GM18951 (cell line): ENCODE data around the gene BICRAL.
A peak's percentile ranks its signal among the peaks of the same experiment; 100 is the strongest.
"Not testable (repeated sequence)": the region's sequence is repeated elsewhere in the genome, so short reads cannot be mapped to it uniquely, and the experiment has no call there.

Source experiments
- POLR2A ChIP-seq: IDR thresholded peaks from 4 replicates; pipeline ENCODE4 v1.6.1; 2011; ENCODE audit warnings: mild to moderate bottlenecking; ENCODE audit not compliant: insufficient read length, insufficient read depth; ENCODE audit errors: extremely low read depth
- in situ Hi-C: fragments of 300-500 bp; cut with MboI; formaldehyde crosslinking; loops from one replicate; pipeline ENCODE4 v1.12.0; 2022; ENCODE audit warnings: low sequenced_read_pairs, mixed read lengths, inconsistent platforms; ENCODE audit not compliant: unreplicated experiment

The BICRAL gene

GRCh38 chr6:42860481-42860880 lies 78.6 kb downstream of the BICRAL start:
- TF ChIP-seq POLR2A, result no peak
- in situ Hi-C loops, result no loop called here

- no peak for TF ChIP-seq POLR2A
- in situ Hi-C loops, result no loop called here
Observed at GRCh38 chr6:42864602-42865001, 82.8 kb downstream of the BICRAL start.

DNA sequence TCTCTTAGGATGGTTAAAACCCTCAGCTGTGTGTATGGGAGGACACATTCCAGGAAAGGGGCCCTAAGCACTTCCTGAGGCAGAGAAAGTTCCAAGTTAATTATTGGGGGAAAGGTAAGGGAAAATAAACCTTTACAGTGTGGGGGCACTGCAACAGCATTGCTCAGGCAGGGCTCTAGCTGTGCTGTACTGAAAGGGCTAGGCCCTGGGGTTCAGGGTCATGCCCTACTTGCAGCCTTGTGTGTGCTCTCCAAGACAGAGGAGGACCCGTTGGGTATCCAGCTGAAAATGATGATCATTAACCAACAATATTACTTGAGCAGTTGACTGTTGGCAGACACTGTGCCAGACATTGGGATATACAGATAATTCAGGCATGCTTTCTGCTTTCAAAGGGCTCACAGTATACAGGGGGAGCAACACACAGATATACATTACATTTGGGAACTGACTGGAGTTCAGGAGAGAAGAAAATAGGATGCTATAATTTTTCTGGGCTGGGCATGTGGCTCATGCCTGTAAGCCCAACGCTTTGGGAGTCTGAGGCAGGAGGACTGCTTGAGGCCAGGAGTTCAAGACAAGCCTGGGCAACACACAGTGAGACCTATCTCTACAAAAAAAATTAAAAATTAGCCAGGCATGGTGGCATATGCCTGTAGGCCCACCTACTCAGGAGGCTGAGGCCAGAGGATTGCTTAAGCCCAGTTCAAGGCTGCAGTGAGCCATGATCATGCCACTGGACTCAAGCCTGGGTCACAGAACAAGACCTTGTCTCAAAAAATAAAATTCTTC lies 88.5 kb downstream of the BICRAL start:
- in situ Hi-C loops, result loop anchor here (10.0 kb wide), 1 partner anchor 206 kb away; no protein-coding TSS in a partner anchor
- no peak for TF ChIP-seq POLR2A

DNA sequence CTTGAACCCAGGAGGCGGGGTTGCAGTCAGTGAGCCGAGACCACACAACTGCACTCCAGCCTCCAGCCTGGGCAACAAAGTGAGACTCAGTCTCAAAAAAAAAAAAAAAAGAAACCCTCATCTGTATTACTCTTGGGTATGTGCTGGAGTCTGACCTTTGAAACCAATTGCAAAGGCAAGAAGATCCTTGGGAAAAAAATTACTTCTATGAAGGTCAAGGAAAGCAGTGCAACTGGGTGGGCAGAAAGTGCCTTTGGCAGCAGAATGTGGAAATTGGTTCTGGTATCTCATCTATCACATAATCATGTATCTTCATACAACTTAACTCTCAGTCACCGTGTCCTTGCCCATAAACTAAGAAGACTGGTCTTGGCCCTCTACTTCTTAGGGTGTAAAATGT lies 89.9 kb downstream of the BICRAL start:
- in situ Hi-C loops, result loop anchor here (10.0 kb wide), 1 partner anchor 207 kb away; no protein-coding TSS in a partner anchor
- no peak for TF ChIP-seq POLR2A

DNA sequence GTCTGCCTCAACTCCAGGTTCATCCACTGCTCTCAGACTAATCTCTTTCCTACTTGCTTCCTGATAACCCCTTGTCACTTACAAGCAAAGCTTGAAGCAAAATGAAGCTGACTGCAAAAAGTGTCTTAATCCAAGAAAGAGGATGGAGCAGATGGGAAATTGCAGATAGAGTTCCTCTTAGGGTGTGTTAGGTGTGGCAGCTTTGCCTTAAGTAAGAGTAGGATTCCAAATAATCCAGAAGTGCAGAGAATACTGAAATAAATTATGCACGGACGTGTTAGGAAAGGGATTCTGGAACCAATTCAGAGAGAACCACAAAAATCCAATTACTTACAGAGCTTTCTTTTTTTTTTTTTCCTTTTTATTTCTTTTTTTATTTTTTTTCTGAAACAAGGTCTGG lies 91.5 kb downstream of the BICRAL start:
- TF ChIP-seq POLR2A, result no peak
- in situ Hi-C loops, result loop anchor here (10.0 kb wide), 1 partner anchor 209 kb away; no protein-coding TSS in a partner anchor

DNA sequence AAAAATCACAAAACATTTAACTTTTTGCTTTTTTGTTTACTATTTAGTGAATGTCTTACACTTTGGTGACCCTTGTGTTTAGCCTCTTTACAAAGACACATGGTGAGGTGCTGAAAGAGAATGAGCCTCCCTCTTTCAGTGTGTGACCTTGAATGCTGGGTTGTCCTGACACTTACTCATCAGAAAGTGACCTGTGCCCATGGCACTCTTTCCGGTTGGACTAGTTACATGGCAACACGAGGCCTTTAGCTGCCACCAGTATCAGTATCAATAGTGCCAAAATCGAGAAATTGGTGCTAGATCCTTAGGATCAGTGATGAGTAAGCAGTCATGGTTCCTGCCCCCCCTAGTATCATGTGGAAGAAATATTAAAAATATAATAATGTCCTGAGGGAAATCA lies 95.8 kb downstream of the BICRAL start:
- in situ Hi-C loops, result loop anchor here (10.0 kb wide), 1 partner anchor 213 kb away; no protein-coding TSS in a partner anchor
- no peak for TF ChIP-seq POLR2A

DNA sequence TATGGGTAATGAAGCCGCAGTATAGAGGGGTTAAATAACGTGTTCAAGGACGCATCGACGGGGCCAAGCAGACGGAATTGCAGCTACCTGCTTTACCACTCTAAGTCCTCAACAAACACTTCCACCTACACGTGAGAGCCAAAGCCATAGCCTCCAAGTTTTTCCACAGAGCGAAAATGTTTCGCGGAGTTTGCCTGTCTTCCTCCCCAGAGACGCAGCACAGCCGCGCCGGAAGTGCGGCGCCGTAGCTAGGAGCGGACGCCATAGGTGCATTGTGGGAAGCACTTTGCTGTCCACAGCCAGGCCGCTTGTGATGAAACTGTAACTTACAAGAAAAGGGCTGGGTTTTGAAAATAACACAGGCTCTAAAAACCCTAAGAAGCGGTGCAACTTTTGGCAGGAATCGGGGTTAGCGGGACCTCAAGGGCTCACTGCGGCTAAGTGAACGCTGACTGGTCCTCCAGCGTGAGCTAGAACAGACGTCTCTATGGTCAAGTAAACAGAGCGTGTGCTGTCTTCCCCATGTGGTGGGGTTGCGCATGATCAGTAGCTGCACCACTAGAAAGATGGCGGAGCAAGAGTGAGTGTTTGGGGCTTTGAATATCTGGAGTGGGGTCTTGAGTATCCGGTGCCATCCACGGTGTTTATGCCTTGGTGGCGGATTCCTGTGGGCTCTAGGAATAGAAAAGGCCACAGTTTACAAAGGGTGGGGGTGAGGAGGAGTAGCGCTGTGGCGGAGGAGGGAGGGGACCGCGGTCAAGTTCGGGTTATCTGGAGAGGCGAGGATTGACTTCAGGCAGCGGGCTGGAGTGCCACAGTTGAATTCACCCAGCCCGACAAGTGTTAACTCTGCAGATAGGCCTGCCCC lies 97.8 kb downstream of the BICRAL start, which contains the start of gene RPL7L1:
Gene RPL7L1 (plus strand): TSS at position 245 of the 868 bp plus-strand sequence. CDS start 295 bp downstream, at position 540.
- TF ChIP-seq POLR2A, result peak; percentile 77

DNA sequence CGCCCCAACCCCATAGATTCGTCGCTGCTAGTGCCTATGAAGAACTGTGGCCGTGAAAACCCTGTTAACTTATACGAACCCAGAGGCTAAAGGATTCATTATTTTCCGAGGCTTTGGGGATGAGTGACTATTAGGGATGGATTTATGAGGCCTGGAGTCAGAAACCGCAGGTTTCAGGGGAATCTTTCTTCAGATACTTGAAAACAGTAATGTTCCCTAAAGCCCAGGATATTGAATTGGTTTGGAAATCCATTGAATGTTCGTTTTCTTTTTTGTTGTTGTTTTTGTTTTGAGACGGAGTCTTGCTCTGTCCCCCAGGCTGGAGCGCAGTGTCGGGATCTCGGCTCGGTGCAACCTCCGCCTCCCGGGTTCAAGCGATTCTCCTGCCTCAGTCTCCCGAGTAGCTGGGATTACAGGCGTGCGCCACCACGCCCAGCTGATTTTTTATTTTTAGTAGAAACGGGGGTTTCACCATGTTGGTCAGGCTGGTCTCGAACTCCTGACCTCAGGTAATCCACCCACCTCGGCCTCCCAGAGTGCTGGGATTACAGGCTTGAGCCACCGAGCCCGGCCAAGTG lies 98.5 kb downstream of the BICRAL start:
- in situ Hi-C loops, result not testable (repeated sequence)

More for the DNA sequence above, 97.8 kb downstream of the BICRAL start, which contains the start of gene RPL7L1:
- in situ Hi-C loops, result loop anchor here (10.0 kb wide), 1 partner anchor 215 kb away; no protein-coding TSS in a partner anchor

GRCh38 chr6:42880871-42881270 lies 99.0 kb downstream of the BICRAL start:
- in situ Hi-C loops, result not testable (repeated sequence)

- in situ Hi-C loops, result no loop called here
- TF ChIP-seq POLR2A, result no peak
Observed at GRCh38 chr6:42885702-42886101, 103.8 kb downstream of the BICRAL start.

GRCh38 chr6:42888201-42888600 lies 106.3 kb downstream of the BICRAL start:
- in situ Hi-C loops, result not testable (repeated sequence)

DNA sequence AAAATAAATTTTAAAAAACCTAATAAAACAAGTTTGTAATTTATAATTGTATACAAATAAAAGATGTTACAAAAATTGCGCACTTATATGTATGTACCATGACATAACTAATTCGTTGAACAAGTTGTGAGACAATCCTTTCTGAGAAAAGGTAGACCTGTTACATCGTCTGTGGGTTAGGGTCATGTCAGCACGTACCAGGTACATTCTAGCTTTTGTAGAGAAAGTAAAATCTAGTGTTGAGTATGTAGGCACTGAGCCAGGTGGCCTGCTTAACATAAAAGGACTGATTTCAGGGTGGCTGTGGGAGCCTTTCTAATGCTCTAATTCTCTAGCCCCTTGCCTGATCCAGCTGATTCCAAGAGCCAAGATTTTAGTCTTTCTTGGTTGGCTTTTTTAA lies 108.0 kb downstream of the BICRAL start:
- in situ Hi-C loops, result no loop called here
- no peak for TF ChIP-seq POLR2A
